ENCODE data around the gene STX2.

The STX2 gene

GRCh38 chr12:130800312-130800711 is 38.7 kb downstream of the STX2 start:
- no peak for TF ChIP-seq CTCF (conservative IDR thresholded peaks at IDR 0.05; ENCODE audit: low read depth, low read length)

GRCh38 chr12:130799051-130799450 is 40.0 kb downstream of the STX2 start:
- no peak overlapping the region for H3K4me3 ChIP-seq (ENCODE audit: low read length)
- no peak for TF ChIP-seq CTCF (conservative IDR thresholded peaks at IDR 0.05; ENCODE audit: low read depth, low read length)
- no peak for DNase-seq (ENCODE audit: low read depth)

More at GRCh38 chr12:130800312-130800711, 38.7 kb downstream of the STX2 start:
- no peak overlapping the region for H3K4me3 ChIP-seq (ENCODE audit: low read length)
- DNase-seq (ENCODE audit: low read depth), result no peak

GRCh38 chr12:130796985-130797686 is 41.9 kb downstream of the STX2 start:
- DNase-seq (ENCODE audit: low read depth), result no peak
- no peak overlapping the region for H3K4me3 ChIP-seq (ENCODE audit: low read length)
- TF ChIP-seq CTCF (conservative IDR thresholded peaks at IDR 0.05; ENCODE audit: low read depth, low read length), result no peak

GRCh38 chr12:130795906-130796305 is 43.1 kb downstream of the STX2 start:
- TF ChIP-seq CTCF (conservative IDR thresholded peaks at IDR 0.05; ENCODE audit: low read depth, low read length), result no peak
- no peak overlapping the region for H3K4me3 ChIP-seq (ENCODE audit: low read length)
- DNase-seq (ENCODE audit: low read depth), result no peak

GRCh38 chr12:130793554-130793849 is 45.5 kb downstream of the STX2 start:
- no peak for TF ChIP-seq CTCF (conservative IDR thresholded peaks at IDR 0.05; ENCODE audit: low read depth, low read length)
- no peak overlapping the region for H3K4me3 ChIP-seq (ENCODE audit: low read length)
- DNase-seq (ENCODE audit: low read depth), result no peak

- DNase-seq (ENCODE audit: low read depth), result no peak
- no peak for TF ChIP-seq CTCF (conservative IDR thresholded peaks at IDR 0.05; ENCODE audit: low read depth, low read length)
- no peak overlapping the region for H3K4me3 ChIP-seq (ENCODE audit: low read length)
Observed at GRCh38 chr12:130792821-130793553, 46.1 kb downstream of the STX2 start.

- no peak overlapping the region for H3K4me3 ChIP-seq (ENCODE audit: low read length)
- no peak for DNase-seq (ENCODE audit: low read depth)
- no peak for TF ChIP-seq CTCF (conservative IDR thresholded peaks at IDR 0.05; ENCODE audit: low read depth, low read length)
Observed at GRCh38 chr12:130791629-130792028, 47.4 kb downstream of the STX2 start.
